Skeletal muscle tissue (tissue), 4 donors: ENCODE data around the gene ACKR1. TPM values are rescaled to one million over a fixed set of nuclear protein-coding genes. Genes with fewer than 3 reads are reported as not detected.

ENCODE experiments used
- H3K27ac ChIP-seq: one replicate; pipeline ENCODE4 v1.7.0; 2013; ENCODE audit warnings: mild to moderate bottlenecking, low read depth, low read length, inconsistent platforms
- H3K27me3 ChIP-seq, 3 donors: one replicate each; pipeline ENCODE4 v1.7.0; 2013; ENCODE audit warnings: low read length in 3 of 3; ENCODE audit not compliant: control insufficient read depth in 3 of 3, insufficient read depth in 3 of 3
- H3K36me3 ChIP-seq, 3 donors: one replicate each; pipeline ENCODE4 v1.7.0; 2013; ENCODE audit warnings: low read length in 3 of 3; ENCODE audit not compliant: control insufficient read depth in 3 of 3, insufficient read depth in 3 of 3
- H3K4me1 ChIP-seq, 3 donors: one replicate each; pipeline ENCODE4 v1.7.0; 2013; ENCODE audit warnings: low read length in 3 of 3, mild to moderate bottlenecking in 3 of 3; ENCODE audit not compliant: control insufficient read depth in 3 of 3, insufficient read depth in 3 of 3
- H3K4me3 ChIP-seq, 3 donors: one replicate each; pipeline ENCODE4 v1.7.0; 2013; ENCODE audit warnings: low read length in 3 of 3
- H3K9ac ChIP-seq, 3 donors: one replicate each; pipeline ENCODE4 v1.7.0; 2013; ENCODE audit warnings: low read length in 3 of 3, mild to moderate bottlenecking in 3 of 3, moderate library complexity in 2 of 3, low read depth in 1 of 3
- H3K9me3 ChIP-seq, 3 donors: one replicate each; pipeline ENCODE4 v1.7.0; 2013; ENCODE audit warnings: low read length in 3 of 3; ENCODE audit not compliant: control insufficient read depth in 3 of 3
- total RNA-seq: library from RNA; depleted of rRNA; stranded (reverse); fragments of >200 nt; gene quantifications from one replicate; pipeline ENCODE4 v1.2.3, GENCODE V29; 2014
- donor health status: Osteomylitis.

ACKR1 gene
- total RNA-seq, 1 donor from 2014 or later: 4.7 TPM

DNA sequence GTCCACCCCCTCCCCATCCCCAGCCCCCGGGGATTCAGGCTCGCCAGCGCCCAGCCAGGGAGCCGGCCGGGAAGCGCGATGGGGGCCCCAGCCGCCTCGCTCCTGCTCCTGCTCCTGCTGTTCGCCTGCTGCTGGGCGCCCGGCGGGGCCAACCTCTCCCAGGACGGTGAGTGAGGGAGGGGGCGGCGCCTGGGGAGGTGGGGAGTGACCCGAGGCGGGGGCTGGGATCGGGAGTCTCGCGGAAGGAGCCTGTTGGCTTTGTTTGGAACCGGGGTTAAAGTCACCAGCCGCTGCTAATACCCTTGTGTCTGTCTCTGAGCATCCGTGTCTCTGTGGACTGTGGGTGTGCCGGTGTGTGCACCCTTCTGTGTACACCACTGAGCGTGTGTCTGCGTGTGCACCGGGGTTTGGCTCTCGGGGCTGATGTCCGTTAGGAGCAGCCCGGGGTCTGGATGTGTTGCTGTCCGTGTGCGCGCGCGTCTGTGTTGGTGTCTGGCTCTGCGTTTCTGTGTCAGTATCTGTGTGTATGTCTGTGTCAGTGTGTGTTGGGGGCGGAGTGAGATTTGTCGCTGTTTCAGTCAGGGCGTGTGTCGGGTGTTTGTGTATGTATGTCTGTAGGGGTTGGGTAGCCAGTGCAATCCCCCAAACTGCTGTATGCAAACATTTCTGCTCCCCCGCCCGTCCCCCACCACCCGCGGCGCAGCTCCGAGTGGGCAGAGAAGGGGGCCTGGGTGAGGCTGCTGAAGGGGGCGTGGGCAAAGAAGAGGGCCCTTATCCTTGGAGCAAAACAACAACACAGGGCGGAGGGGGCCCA is 32.8 kb upstream of the ACKR1 start:
- Histone ChIP-seq H3K4me3 (peak overlapping the region; percentile 25 to 62 (median 43)), H3K27me3 (peaks cover 29 to 43% (median 40%) of the 10 kb centered on the region in 3 donors), H3K9me3 (no peaks in the 10 kb centered on the region), H3K36me3 (no peaks in the 10 kb centered on the region), H3K4me1 (peaks cover 0 to 4% (median 4%) of the 10 kb centered on the region in 3 donors), H3K9ac (no peak overlapping the region), H3K27ac (no peak overlapping the region)

DNA sequence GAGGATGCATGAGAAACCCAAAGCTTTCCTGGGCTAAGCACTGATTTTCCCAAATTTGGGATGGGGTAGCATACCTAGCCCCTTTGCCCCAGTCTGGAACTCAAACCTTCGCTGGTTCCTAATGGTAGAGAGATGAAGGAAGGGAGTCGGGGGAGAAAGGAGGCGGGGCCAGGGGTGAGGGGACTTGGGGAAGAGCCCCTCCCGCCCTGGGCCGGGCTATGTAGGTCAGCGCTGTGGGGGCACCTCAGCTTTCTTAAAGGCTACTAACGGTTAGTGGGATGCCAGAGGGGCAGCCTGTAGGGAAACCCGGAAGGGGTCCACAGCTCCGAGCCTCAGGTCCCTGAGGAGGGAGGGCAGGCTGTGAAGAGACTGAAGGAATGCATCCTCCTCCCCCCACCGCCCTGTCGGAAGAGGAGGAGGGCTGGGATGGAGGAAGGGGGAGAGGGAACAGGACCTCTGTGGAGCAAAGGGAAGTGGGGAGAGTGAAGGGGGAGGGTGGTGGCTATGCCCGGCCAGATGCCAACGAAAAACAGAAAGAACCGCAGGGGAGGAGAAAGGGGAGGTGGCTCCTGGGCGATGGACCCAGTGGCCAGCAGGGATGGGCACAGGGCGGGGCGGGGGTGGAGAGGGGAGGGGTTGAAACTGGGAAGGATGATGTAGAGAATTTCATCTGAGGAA is 31.9 kb upstream of the ACKR1 start:
- Histone ChIP-seq H3K4me3 (no peak overlapping the region), H3K36me3 (no peaks in the 10 kb centered on the region), H3K27ac (no peak overlapping the region), H3K4me1 (peaks cover 0 to 4% (median 4%) of the 10 kb centered on the region in 3 donors), H3K27me3 (peaks cover 29 to 43% (median 40%) of the 10 kb centered on the region in 3 donors), H3K9me3 (no peaks in the 10 kb centered on the region), H3K9ac (no peak overlapping the region)

DNA sequence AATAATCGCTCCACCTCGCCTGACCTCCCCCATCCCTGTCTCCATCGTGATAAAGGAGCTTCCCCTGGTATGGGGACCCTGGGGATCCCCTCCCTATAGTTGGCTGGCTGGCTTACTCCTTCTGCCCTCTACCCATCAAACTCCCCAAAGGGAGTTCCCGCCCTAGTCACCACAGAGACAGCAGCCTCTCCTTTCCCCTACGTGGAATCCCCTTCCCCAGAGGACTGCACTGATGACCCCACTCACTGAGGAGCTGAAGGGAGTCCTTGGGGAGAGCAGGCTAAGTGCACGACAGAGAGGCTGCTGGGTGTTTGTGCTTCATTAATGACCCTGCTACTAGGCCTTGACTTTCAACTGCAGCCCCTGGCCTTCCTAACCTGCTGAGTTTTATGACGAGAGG is 31.4 kb upstream of the ACKR1 start:
- Histone ChIP-seq H3K4me3 (no peak overlapping the region), H3K27me3 (peaks cover 24 to 40% (median 36%) of the 10 kb centered on the region in 3 donors), H3K9me3 (no peaks in the 10 kb centered on the region), H3K36me3 (no peaks in the 10 kb centered on the region), H3K4me1 (peaks cover 0 to 4% (median 4%) of the 10 kb centered on the region in 3 donors), H3K27ac (no peak overlapping the region), H3K9ac (no peak overlapping the region)

DNA sequence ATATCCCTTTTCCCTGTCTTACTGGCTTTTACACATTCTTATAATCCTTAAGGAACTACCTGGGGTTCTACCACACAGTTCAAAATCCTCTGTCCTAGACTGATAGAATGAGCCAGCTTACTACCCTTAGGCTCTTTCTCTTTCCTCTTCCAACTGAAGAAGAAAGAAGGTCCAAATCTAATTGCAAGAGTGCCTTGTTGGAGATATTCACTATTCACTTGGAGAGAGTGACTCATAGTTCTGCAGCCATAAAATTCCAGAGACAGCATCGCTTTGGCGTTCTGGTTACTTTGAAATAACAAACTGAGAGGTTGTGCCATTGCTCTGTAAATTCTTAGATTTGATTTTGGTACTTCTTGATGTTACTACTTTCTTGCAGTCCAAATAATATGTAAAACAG is 29.1 kb upstream of the ACKR1 start:
- Histone ChIP-seq H3K27me3 (peaks cover 11 to 24% (median 24%) of the 10 kb centered on the region in 3 donors), H3K9me3 (no peaks in the 10 kb centered on the region), H3K27ac (no peak overlapping the region), H3K4me1 (peaks cover 0 to 4% (median 4%) of the 10 kb centered on the region in 3 donors), H3K4me3 (no peak overlapping the region), H3K36me3 (no peaks in the 10 kb centered on the region), H3K9ac (no peak overlapping the region)

DNA sequence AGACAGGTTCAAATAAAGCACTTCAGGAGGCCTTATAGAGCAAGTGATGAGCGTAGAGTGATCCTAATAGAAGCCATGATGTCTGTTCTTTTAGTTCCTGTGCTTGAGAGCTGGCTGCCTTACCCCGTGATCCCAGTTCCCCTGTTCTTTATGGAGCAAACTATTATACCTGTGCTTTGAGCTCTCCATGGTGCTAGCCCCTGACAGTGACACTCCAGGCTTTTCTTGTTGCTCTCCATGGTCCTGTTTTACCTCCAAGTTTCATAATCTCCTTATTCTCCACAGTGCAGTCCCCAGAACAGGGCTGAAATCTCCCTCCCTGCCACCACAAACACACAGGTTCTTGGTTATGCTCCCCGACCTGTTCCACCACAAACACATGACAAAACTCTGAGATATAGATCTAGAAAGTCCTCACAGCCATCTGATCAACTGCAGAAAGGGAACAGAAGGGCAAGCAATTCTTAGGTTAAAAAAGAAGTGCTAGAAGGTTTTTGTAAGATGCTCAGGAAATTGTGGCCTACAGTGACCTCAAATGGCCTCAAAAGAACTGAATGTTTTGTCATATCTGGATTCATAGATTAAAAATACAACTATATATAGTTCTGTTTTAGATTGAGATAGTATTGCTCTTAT is 27.3 kb upstream of the ACKR1 start:
- peaks cover 0 to 13% (median 10%) of the 10 kb centered on the region in 3 donors for H3K27me3 ChIP-seq
- no peaks in the 10 kb centered on the region for H3K9me3 ChIP-seq

DNA sequence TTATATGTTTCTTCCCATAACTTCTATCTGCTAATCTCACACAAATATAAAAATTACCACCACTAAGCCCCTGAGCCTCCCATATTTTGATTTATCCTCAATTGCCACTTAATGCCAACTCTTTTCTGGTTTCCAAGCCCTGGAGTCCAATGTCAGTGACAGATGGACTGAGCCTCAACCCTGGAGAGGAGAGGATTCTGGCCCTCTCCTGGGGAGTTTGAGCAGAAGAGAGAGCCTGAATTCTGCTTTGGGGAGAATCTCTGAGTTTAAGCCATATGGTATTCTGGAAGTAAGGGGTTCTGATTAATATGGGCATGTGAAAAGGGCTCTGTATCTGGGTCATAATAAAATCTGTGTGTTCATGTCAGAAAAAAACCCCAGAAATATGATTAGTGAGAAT is 24.8 kb upstream of the ACKR1 start:
- Histone ChIP-seq H3K36me3 (no peaks in the 10 kb centered on the region), H3K9ac (no peak overlapping the region), H3K27ac (no peak overlapping the region), H3K9me3 (no peaks in the 10 kb centered on the region), H3K4me3 (no peak overlapping the region), H3K4me1 (no peaks in the 10 kb centered on the region), H3K27me3 (peaks cover 0 to 3% (median 0%) of the 10 kb centered on the region in 3 donors)

More for the DNA sequence above, 27.3 kb upstream of the ACKR1 start:
- Histone ChIP-seq H3K27ac (no peak overlapping the region), H3K4me1 (no peaks in the 10 kb centered on the region), H3K36me3 (no peaks in the 10 kb centered on the region), H3K9ac (no peak overlapping the region), H3K4me3 (no peak overlapping the region)

DNA sequence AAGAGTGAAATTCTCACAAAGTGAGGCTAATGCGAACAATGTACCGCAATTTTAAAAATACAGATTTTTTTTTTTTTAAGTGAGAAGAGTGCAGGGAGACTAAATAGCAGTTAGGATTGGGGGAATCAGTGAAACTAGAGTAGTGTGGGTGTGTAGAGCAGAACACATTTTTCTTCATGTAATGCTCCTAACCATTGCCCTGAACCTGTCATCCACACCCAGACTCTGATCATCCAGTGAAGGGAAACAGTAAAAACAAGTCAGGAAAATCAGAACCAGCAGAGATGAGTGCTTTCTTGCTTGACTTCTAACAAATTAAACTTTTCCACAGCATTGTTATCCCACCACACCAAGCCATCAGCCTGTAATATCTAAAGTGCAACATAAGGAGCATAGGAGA is 24.2 kb upstream of the ACKR1 start:
- H3K4me1 ChIP-seq: no peaks in the 10 kb centered on the region
- H3K4me3 ChIP-seq: no peak overlapping the region
- no peaks in the 10 kb centered on the region for H3K36me3 ChIP-seq
- no peak overlapping the region for H3K9ac ChIP-seq
- no peaks in the 10 kb centered on the region for H3K9me3 ChIP-seq
- H3K27ac ChIP-seq: no peak overlapping the region
- peaks cover 0 to 3% (median 0%) of the 10 kb centered on the region in 3 donors for H3K27me3 ChIP-seq

DNA sequence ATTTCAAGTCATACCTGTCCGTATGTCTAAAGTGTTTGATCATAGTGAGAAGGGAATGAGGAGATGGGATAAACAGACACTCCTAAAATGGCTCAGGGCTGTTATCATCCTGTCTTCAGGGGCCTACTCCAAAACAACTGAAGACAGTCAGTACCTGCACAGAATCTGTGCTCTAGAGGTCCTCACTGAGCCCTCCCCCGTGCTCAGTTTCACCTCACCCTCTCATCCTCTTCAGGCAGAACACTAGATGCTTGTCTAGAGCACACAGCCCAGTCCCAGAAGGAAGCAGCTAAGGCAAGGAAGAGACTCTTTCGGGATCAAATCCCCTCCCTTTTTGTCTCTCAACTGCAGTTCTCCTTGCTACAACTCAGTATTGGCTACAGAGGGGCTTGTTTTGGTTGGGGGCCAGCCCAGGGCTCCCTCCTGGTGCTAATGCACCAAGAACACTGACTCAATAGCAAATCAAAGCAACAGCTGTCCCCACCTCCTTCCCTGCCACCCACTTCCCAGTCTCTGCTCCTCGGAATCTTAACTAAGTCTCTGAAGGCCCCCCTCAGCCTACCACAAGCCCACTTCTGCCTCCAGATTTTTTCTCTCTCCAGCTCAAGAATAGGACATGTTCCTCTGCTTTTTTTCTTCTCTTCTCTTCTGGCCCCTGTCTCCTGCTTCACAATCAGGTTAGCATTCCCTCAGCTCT is 23.2 kb upstream of the ACKR1 start:
- no peak overlapping the region for H3K4me3 ChIP-seq
- H3K9ac ChIP-seq: no peak overlapping the region
- peaks cover 0 to 3% (median 0%) of the 10 kb centered on the region in 3 donors for H3K27me3 ChIP-seq
- no peaks in the 10 kb centered on the region for H3K9me3 ChIP-seq
- no peak overlapping the region for H3K27ac ChIP-seq
- H3K4me1 ChIP-seq: no peaks in the 10 kb centered on the region
- no peaks in the 10 kb centered on the region for H3K36me3 ChIP-seq

DNA sequence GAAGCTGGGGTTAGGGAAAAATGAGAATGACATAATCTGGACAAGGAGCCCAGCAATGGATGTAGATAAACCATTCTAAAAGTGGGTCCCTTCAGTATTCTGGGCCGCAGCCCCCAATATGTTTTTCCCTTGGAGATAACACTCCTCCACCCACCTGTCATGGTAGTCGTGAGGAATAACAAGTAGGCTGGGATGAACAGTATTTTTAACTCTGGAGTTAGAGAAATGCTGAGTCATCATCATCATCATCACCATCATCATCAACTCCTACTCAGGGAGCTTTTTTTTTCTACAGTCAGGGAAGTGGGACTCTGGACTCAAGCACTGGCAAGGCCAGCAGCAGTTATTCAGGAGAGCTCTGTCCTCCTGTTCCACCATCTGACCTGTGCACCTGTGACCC is 20.5 kb upstream of the ACKR1 start:
- H3K27ac ChIP-seq: no peak overlapping the region
- H3K4me3 ChIP-seq: no peak overlapping the region
- peaks cover 0 to 16% (median 7%) of the 10 kb centered on the region in 3 donors for H3K27me3 ChIP-seq
- peaks cover 0 to 4% (median 2%) of the 10 kb centered on the region in 3 donors for H3K4me1 ChIP-seq
- H3K9ac ChIP-seq: no peak overlapping the region
- H3K36me3 ChIP-seq: no peaks in the 10 kb centered on the region
- H3K9me3 ChIP-seq: no peaks in the 10 kb centered on the region
